Measurements from ENCODE around the gene KATNIP. TPM values are rescaled to one million over a fixed set of nuclear protein-coding genes. Genes with fewer than 3 reads are reported as not detected.

KATNIP gene
- total and polyA plus RNA-seq, 5 donors, result 7.0 to 13.4 (median 11.7) TPM

GRCh38 chr16:27585200-27585599 is 35.3 kb downstream of the KATNIP start:
- Histone ChIP-seq H3K27ac (ENCODE audit: low read length) (no peak overlapping the region), H3K27me3 (ENCODE audit: control insufficient read depth, insufficient read depth) (no peaks in the 10 kb centered on the region), H3K4me3 (ENCODE audit: low read length) (no peak overlapping the region), H3K9me3 (ENCODE audit: control insufficient read depth, low read length) (no peaks in the 10 kb centered on the region), H3K4me1 (ENCODE audit: control insufficient read depth, insufficient read depth, low read length) (no peaks in the 10 kb centered on the region)
- intact Hi-C loops (cut with DNase I), result no loop called here
- DNase-seq (no peak), ATAC-seq (no peak)
- 95% methylated on average over 5 of the region's 5 CpGs for WGBS

- ATAC-seq, result no peak
- H3K4me3 ChIP-seq (ENCODE audit: low read length), result no peak overlapping the region
- no peak overlapping the region for H3K27ac ChIP-seq (ENCODE audit: low read length)
- intact Hi-C loops (cut with DNase I), result no loop called here
- no peaks in the 10 kb centered on the region for H3K9me3 ChIP-seq (ENCODE audit: control insufficient read depth, low read length)
- no peaks in the 10 kb centered on the region for H3K4me1 ChIP-seq (ENCODE audit: control insufficient read depth, insufficient read depth, low read length)
- WGBS, result 85% methylated on average over 8 of the region's 8 CpGs
- no peak for DNase-seq
- no peaks in the 10 kb centered on the region for H3K27me3 ChIP-seq (ENCODE audit: control insufficient read depth, insufficient read depth)
These were observed 36.8 kb downstream of the KATNIP start for GRCh38 chr16:27586711-27587110.

GRCh38 chr16:27588057-27588456 is 38.1 kb downstream of the KATNIP start:
- Histone ChIP-seq H3K9me3 (ENCODE audit: control insufficient read depth, low read length) (no peaks in the 10 kb centered on the region), H3K4me1 (ENCODE audit: control insufficient read depth, insufficient read depth, low read length) (no peaks in the 10 kb centered on the region), H3K27ac (ENCODE audit: low read length) (no peak overlapping the region), H3K27me3 (ENCODE audit: control insufficient read depth, insufficient read depth) (no peaks in the 10 kb centered on the region), H3K4me3 (ENCODE audit: low read length) (no peak overlapping the region)
- intact Hi-C loops (cut with DNase I), result no loop called here
- no peak for ATAC-seq
- 95% methylated on average over 3 of the region's 3 CpGs for WGBS
- DNase-seq, result no peak

- intact Hi-C loops (cut with DNase I), result no loop called here
- no peaks in the 10 kb centered on the region for H3K9me3 ChIP-seq (ENCODE audit: control insufficient read depth, low read length)
- H3K4me3 ChIP-seq (ENCODE audit: low read length), result no peak overlapping the region
- H3K27ac ChIP-seq (ENCODE audit: low read length), result no peak overlapping the region
- WGBS, result 96% methylated on average over 4 of the region's 4 CpGs
- H3K4me1 ChIP-seq (ENCODE audit: control insufficient read depth, insufficient read depth, low read length), result no peaks in the 10 kb centered on the region
- DNase-seq (no peak), ATAC-seq (no peak)
- no peaks in the 10 kb centered on the region for H3K27me3 ChIP-seq (ENCODE audit: control insufficient read depth, insufficient read depth)
These were observed 41.9 kb downstream of the KATNIP start for GRCh38 chr16:27591837-27592236.

GRCh38 chr16:27595475-27595874 is 45.5 kb downstream of the KATNIP start:
- Histone ChIP-seq H3K4me1 (ENCODE audit: control insufficient read depth, insufficient read depth, low read length) (no peaks in the 10 kb centered on the region), H3K4me3 (ENCODE audit: low read length) (no peak overlapping the region), H3K27ac (ENCODE audit: low read length) (no peak overlapping the region), H3K27me3 (ENCODE audit: control insufficient read depth, insufficient read depth) (no peaks in the 10 kb centered on the region), H3K9me3 (ENCODE audit: control insufficient read depth, low read length) (no peaks in the 10 kb centered on the region)
- DNase-seq, result no peak
- intact Hi-C loops (cut with DNase I), result no loop called here
- whole genome bisulfite sequencing, result 51% methylated on average over 4 of the region's 4 CpGs
- ATAC-seq, result no peak

- no peak for ATAC-seq
- intact Hi-C loops (cut with DNase I), result no loop called here
- DNase-seq, result no peak
- Histone ChIP-seq H3K4me3 (ENCODE audit: low read length) (no peak overlapping the region), H3K4me1 (ENCODE audit: control insufficient read depth, insufficient read depth, low read length) (no peaks in the 10 kb centered on the region), H3K9me3 (ENCODE audit: control insufficient read depth, low read length) (no peaks in the 10 kb centered on the region), H3K27me3 (ENCODE audit: control insufficient read depth, insufficient read depth) (no peaks in the 10 kb centered on the region), H3K27ac (ENCODE audit: low read length) (no peak overlapping the region)
- WGBS, result 66% methylated on average over 6 of the region's 6 CpGs
These were observed 46.0 kb downstream of the KATNIP start for GRCh38 chr16:27595993-27596392.

- ATAC-seq (no peak), DNase-seq (no peak)
- H3K27me3 ChIP-seq (ENCODE audit: control insufficient read depth, insufficient read depth), result no peaks in the 10 kb centered on the region
- no peak overlapping the region for H3K27ac ChIP-seq (ENCODE audit: low read length)
- H3K9me3 ChIP-seq (ENCODE audit: control insufficient read depth, low read length), result no peaks in the 10 kb centered on the region
- no peaks in the 10 kb centered on the region for H3K4me1 ChIP-seq (ENCODE audit: control insufficient read depth, insufficient read depth, low read length)
- intact Hi-C loops (cut with DNase I), result no loop called here
- no peak overlapping the region for H3K4me3 ChIP-seq (ENCODE audit: low read length)
- 92% methylated on average over 4 of the region's 4 CpGs for WGBS
These were observed 46.5 kb downstream of the KATNIP start for GRCh38 chr16:27596411-27596810.

- ATAC-seq (no peak), DNase-seq (no peak)
- no peak overlapping the region for H3K27ac ChIP-seq (ENCODE audit: low read length)
- intact Hi-C loops (cut with DNase I), result no loop called here
- H3K4me1 ChIP-seq (ENCODE audit: control insufficient read depth, insufficient read depth, low read length), result no peaks in the 10 kb centered on the region
- no peaks in the 10 kb centered on the region for H3K9me3 ChIP-seq (ENCODE audit: control insufficient read depth, low read length)
- H3K27me3 ChIP-seq (ENCODE audit: control insufficient read depth, insufficient read depth), result no peaks in the 10 kb centered on the region
- 97% methylated on average over 3 of the region's 3 CpGs for WGBS
- H3K4me3 ChIP-seq (ENCODE audit: low read length), result no peak overlapping the region
These were observed 47.4 kb downstream of the KATNIP start for GRCh38 chr16:27597361-27597760.

GRCh38 chr16:27598220-27598619 is 48.3 kb downstream of the KATNIP start:
- 91% methylated on average over 6 of the region's 6 CpGs for WGBS
- Histone ChIP-seq H3K27me3 (ENCODE audit: control insufficient read depth, insufficient read depth) (no peaks in the 10 kb centered on the region), H3K27ac (ENCODE audit: low read length) (no peak overlapping the region), H3K4me1 (ENCODE audit: control insufficient read depth, insufficient read depth, low read length) (no peaks in the 10 kb centered on the region), H3K4me3 (ENCODE audit: low read length) (no peak overlapping the region), H3K9me3 (ENCODE audit: control insufficient read depth, low read length) (no peaks in the 10 kb centered on the region)
- no peak for DNase-seq
- intact Hi-C loops (cut with DNase I), result no loop called here
- no peak for ATAC-seq

GRCh38 chr16:27598931-27599565 is 49.1 kb downstream of the KATNIP start:
- ATAC-seq (no peak), DNase-seq (no peak)
- Histone ChIP-seq H3K27ac (ENCODE audit: low read length) (no peak overlapping the region), H3K27me3 (ENCODE audit: control insufficient read depth, insufficient read depth) (no peaks in the 10 kb centered on the region), H3K9me3 (ENCODE audit: control insufficient read depth, low read length) (no peaks in the 10 kb centered on the region), H3K4me3 (ENCODE audit: low read length) (no peak overlapping the region), H3K4me1 (ENCODE audit: control insufficient read depth, insufficient read depth, low read length) (no peaks in the 10 kb centered on the region)
- 76% methylated on average over 10 of the region's 10 CpGs for WGBS
- intact Hi-C loops (cut with DNase I), result no loop called here

GRCh38 chr16:27599606-27600005 is 49.7 kb downstream of the KATNIP start:
- Histone ChIP-seq H3K27ac (ENCODE audit: low read length) (no peak overlapping the region), H3K9me3 (ENCODE audit: control insufficient read depth, low read length) (no peaks in the 10 kb centered on the region), H3K4me3 (ENCODE audit: low read length) (no peak overlapping the region), H3K27me3 (ENCODE audit: control insufficient read depth, insufficient read depth) (no peaks in the 10 kb centered on the region), H3K4me1 (ENCODE audit: control insufficient read depth, insufficient read depth, low read length) (no peaks in the 10 kb centered on the region)
- ATAC-seq (no peak), DNase-seq (no peak)
- WGBS, result 85% methylated on average over 13 of the region's 13 CpGs
- intact Hi-C loops (cut with DNase I), result no loop called here

All from right cardiac atrium (tissue), 5 donors.